Dendritic cell treated with granulocyte-macrophage colony-stimulating factor and Interleukin-4, amounts not matched to agents 40 ng/mL and 50 ng/mL, for 4 days (primary cell): ENCODE data around the gene SNAP25.

Source experiments
- H3K27ac Mint-ChIP-seq: one replicate; pipeline ENCODE4 v1.8.0; 2022; ENCODE audit warnings: mild to moderate bottlenecking, mixed read lengths
- H3K27me3 Mint-ChIP-seq: one replicate; pipeline ENCODE4 v1.8.0; 2022; ENCODE audit warnings: mild to moderate bottlenecking, mixed read lengths
- H3K36me3 Mint-ChIP-seq: one replicate; pipeline ENCODE4 v1.8.0; 2022; ENCODE audit warnings: low read depth, mixed read lengths
- H3K4me1 Mint-ChIP-seq: one replicate; pipeline ENCODE4 v1.8.0; 2022; ENCODE audit warnings: low read depth, mixed read lengths
- H3K4me3 Mint-ChIP-seq: one replicate; pipeline ENCODE4 v1.8.0; 2022; ENCODE audit warnings: mild to moderate bottlenecking, moderate library complexity, mixed read lengths
- H3K9me3 Mint-ChIP-seq: one replicate; pipeline ENCODE4 v1.8.0; 2022; ENCODE audit warnings: mixed read lengths
- intact Hi-C: fragments of 100-400 bp; cut with micrococcal nuclease; formaldehyde crosslinking; loops from one replicate; pipeline ENCODE4 v1.15.0; 2022

SNAP25 gene

GRCh38 chr20:10261702-10262101 lies 43.1 kb downstream of the SNAP25 start:
- Mint-ChIP-seq H3K36me3 (no peaks in the 10 kb centered on the region), H3K27me3 (no peaks in the 10 kb centered on the region)

GRCh38 chr20:10263385-10264165 lies 44.9 kb downstream of the SNAP25 start:
- intact Hi-C loops = no loop called here
- Mint-ChIP-seq H3K36me3 (no peaks in the 10 kb centered on the region), H3K27ac (no peak overlapping the region), H3K9me3 (no peaks in the 10 kb centered on the region), H3K4me1 (no peaks in the 10 kb centered on the region), H3K27me3 (no peaks in the 10 kb centered on the region), H3K4me3 (no peak overlapping the region)

More at GRCh38 chr20:10261702-10262101, 43.1 kb downstream of the SNAP25 start:
- H3K9me3 Mint-ChIP-seq = no peaks in the 10 kb centered on the region
- intact Hi-C loops = no loop called here
- no peak overlapping the region for H3K27ac Mint-ChIP-seq
- H3K4me1 Mint-ChIP-seq = no peaks in the 10 kb centered on the region
- H3K4me3 Mint-ChIP-seq = no peak overlapping the region

GRCh38 chr20:10264166-10264558 lies 45.5 kb downstream of the SNAP25 start:
- H3K4me1 Mint-ChIP-seq = no peaks in the 10 kb centered on the region
- no peaks in the 10 kb centered on the region for H3K27me3 Mint-ChIP-seq
- no peak overlapping the region for H3K27ac Mint-ChIP-seq
- no peaks in the 10 kb centered on the region for H3K9me3 Mint-ChIP-seq
- intact Hi-C loops = no loop called here
- no peak overlapping the region for H3K4me3 Mint-ChIP-seq
- no peaks in the 10 kb centered on the region for H3K36me3 Mint-ChIP-seq

- no peaks in the 10 kb centered on the region for H3K27me3 Mint-ChIP-seq
- H3K9me3 Mint-ChIP-seq = no peaks in the 10 kb centered on the region
- no peak overlapping the region for H3K4me3 Mint-ChIP-seq
- intact Hi-C loops = no loop called here
- H3K4me1 Mint-ChIP-seq = no peaks in the 10 kb centered on the region
- H3K27ac Mint-ChIP-seq = no peak overlapping the region
- H3K36me3 Mint-ChIP-seq = no peaks in the 10 kb centered on the region
Observed at GRCh38 chr20:10268636-10269035, 50.0 kb downstream of the SNAP25 start.

- Mint-ChIP-seq H3K4me3 (no peak overlapping the region), H3K9me3 (no peaks in the 10 kb centered on the region), H3K36me3 (no peaks in the 10 kb centered on the region), H3K27me3 (no peaks in the 10 kb centered on the region), H3K4me1 (no peaks in the 10 kb centered on the region), H3K27ac (no peak overlapping the region)
- intact Hi-C loops = no loop called here
Observed at GRCh38 chr20:10270630-10271029, 52.0 kb downstream of the SNAP25 start.

- H3K27ac Mint-ChIP-seq = no peak overlapping the region
- intact Hi-C loops = no loop called here
- no peak overlapping the region for H3K4me3 Mint-ChIP-seq
- no peaks in the 10 kb centered on the region for H3K36me3 Mint-ChIP-seq
- H3K27me3 Mint-ChIP-seq = no peaks in the 10 kb centered on the region
- H3K9me3 Mint-ChIP-seq = no peaks in the 10 kb centered on the region
- no peaks in the 10 kb centered on the region for H3K4me1 Mint-ChIP-seq
Observed at GRCh38 chr20:10271494-10272219, 53.0 kb downstream of the SNAP25 start.

- no peaks in the 10 kb centered on the region for H3K27me3 Mint-ChIP-seq
- no peaks in the 10 kb centered on the region for H3K4me1 Mint-ChIP-seq
- H3K4me3 Mint-ChIP-seq = no peak overlapping the region
- H3K36me3 Mint-ChIP-seq = no peaks in the 10 kb centered on the region
- no peak overlapping the region for H3K27ac Mint-ChIP-seq
- H3K9me3 Mint-ChIP-seq = no peaks in the 10 kb centered on the region
- intact Hi-C loops = no loop called here
Observed at GRCh38 chr20:10276878-10277580, 58.4 kb downstream of the SNAP25 start.

GRCh38 chr20:10277616-10278015 lies 59.0 kb downstream of the SNAP25 start:
- intact Hi-C loops = no loop called here
- H3K4me1 Mint-ChIP-seq = no peaks in the 10 kb centered on the region
- no peak overlapping the region for H3K27ac Mint-ChIP-seq
- no peaks in the 10 kb centered on the region for H3K9me3 Mint-ChIP-seq
- H3K27me3 Mint-ChIP-seq = no peaks in the 10 kb centered on the region
- no peak overlapping the region for H3K4me3 Mint-ChIP-seq
- H3K36me3 Mint-ChIP-seq = no peaks in the 10 kb centered on the region

- Mint-ChIP-seq H3K27ac (no peak overlapping the region), H3K4me3 (no peak overlapping the region), H3K4me1 (no peaks in the 10 kb centered on the region), H3K27me3 (no peaks in the 10 kb centered on the region), H3K9me3 (no peaks in the 10 kb centered on the region), H3K36me3 (no peaks in the 10 kb centered on the region)
- intact Hi-C loops = no loop called here
Observed at GRCh38 chr20:10278412-10278811, 59.8 kb downstream of the SNAP25 start.

GRCh38 chr20:10280018-10280908 lies 61.6 kb downstream of the SNAP25 start:
- intact Hi-C loops = no loop called here
- no peaks in the 10 kb centered on the region for H3K4me1 Mint-ChIP-seq
- H3K4me3 Mint-ChIP-seq = no peak overlapping the region
- H3K36me3 Mint-ChIP-seq = no peaks in the 10 kb centered on the region
- no peak overlapping the region for H3K27ac Mint-ChIP-seq
- no peaks in the 10 kb centered on the region for H3K27me3 Mint-ChIP-seq
- no peaks in the 10 kb centered on the region for H3K9me3 Mint-ChIP-seq

GRCh38 chr20:10281911-10282310 lies 63.3 kb downstream of the SNAP25 start:
- Mint-ChIP-seq H3K27ac (no peak overlapping the region), H3K27me3 (no peaks in the 10 kb centered on the region)

GRCh38 chr20:10282979-10283456 lies 64.4 kb downstream of the SNAP25 start:
- H3K27me3 Mint-ChIP-seq = no peaks in the 10 kb centered on the region
- intact Hi-C loops = no loop called here

More at GRCh38 chr20:10281911-10282310, 63.3 kb downstream of the SNAP25 start:
- intact Hi-C loops = no loop called here
- Mint-ChIP-seq H3K9me3 (no peaks in the 10 kb centered on the region), H3K36me3 (no peaks in the 10 kb centered on the region), H3K4me3 (no peak overlapping the region), H3K4me1 (no peaks in the 10 kb centered on the region)

GRCh38 chr20:10286356-10286755 lies 67.7 kb downstream of the SNAP25 start:
- intact Hi-C loops = no loop called here
- H3K36me3 Mint-ChIP-seq = no peaks in the 10 kb centered on the region
- no peak overlapping the region for H3K27ac Mint-ChIP-seq
- no peak overlapping the region for H3K4me3 Mint-ChIP-seq
- H3K9me3 Mint-ChIP-seq = no peaks in the 10 kb centered on the region
- H3K27me3 Mint-ChIP-seq = peaks cover 2% of the 10 kb centered on the region
- no peaks in the 10 kb centered on the region for H3K4me1 Mint-ChIP-seq

More at GRCh38 chr20:10282979-10283456, 64.4 kb downstream of the SNAP25 start:
- Mint-ChIP-seq H3K4me1 (no peaks in the 10 kb centered on the region), H3K36me3 (no peaks in the 10 kb centered on the region), H3K27ac (no peak overlapping the region), H3K4me3 (no peak overlapping the region), H3K9me3 (no peaks in the 10 kb centered on the region)
